GM11168 (cell line): ENCODE results near the gene COPG1.
"Not testable (repeated sequence)": the region's sequence is repeated elsewhere in the genome, so short reads cannot be mapped to it uniquely, and the experiment has no call there.

ENCODE experiments used
- in situ Hi-C: fragments of 300-500 bp; cut with MboI; formaldehyde crosslinking; loops from one replicate; pipeline ENCODE4 v1.12.0; 2022; ENCODE audit warnings: low sequenced_read_pairs; ENCODE audit not compliant: unreplicated experiment

COPG1 gene

GRCh38 chr3:129249284-129250065, at the start of gene COPG1:
TSS of gene COPG1 (plus strand) at chr3:129249606. CDS start at chr3:129249710, 104 bp downstream.
- in situ Hi-C loops = loop anchor here (10.0 kb wide), 2 partner anchors 195 to 285 kb away; no protein-coding TSS in a partner anchor

- in situ Hi-C loops = no loop called here
Measured at GRCh38 chr3:129204473-129204872, 44.9 kb upstream of the COPG1 start.

- in situ Hi-C loops = no loop called here
Measured at GRCh38 chr3:129205109-129205832, 44.1 kb upstream of the COPG1 start.

GRCh38 chr3:129207479-129207878, 41.9 kb upstream of the COPG1 start:
- in situ Hi-C loops = no loop called here

GRCh38 chr3:129211345-129211744, 38.1 kb upstream of the COPG1 start:
- in situ Hi-C loops = no loop called here

- in situ Hi-C loops = no loop called here
Measured at GRCh38 chr3:129211772-129212171, 37.6 kb upstream of the COPG1 start.

- in situ Hi-C loops = no loop called here
Measured at GRCh38 chr3:129213238-129213637, 36.2 kb upstream of the COPG1 start.

- in situ Hi-C loops = no loop called here
Measured at GRCh38 chr3:129218742-129219141, 30.7 kb upstream of the COPG1 start.

- in situ Hi-C loops = not testable (repeated sequence)
Measured at GRCh38 chr3:129224387-129224786, 25.0 kb upstream of the COPG1 start.

- in situ Hi-C loops = no loop called here
Measured at GRCh38 chr3:129224984-129225393, 24.4 kb upstream of the COPG1 start.

- in situ Hi-C loops = no loop called here
Measured at GRCh38 chr3:129226374-129226773, 23.0 kb upstream of the COPG1 start.

- in situ Hi-C loops = no loop called here
Measured at GRCh38 chr3:129228891-129229585, 20.4 kb upstream of the COPG1 start.

GRCh38 chr3:129230311-129231019, 18.9 kb upstream of the COPG1 start:
- in situ Hi-C loops = no loop called here

- in situ Hi-C loops = no loop called here
Measured at GRCh38 chr3:129231331-129232119, 17.9 kb upstream of the COPG1 start.

- in situ Hi-C loops = no loop called here
Measured at GRCh38 chr3:129233538-129233937, 15.9 kb upstream of the COPG1 start.

GRCh38 chr3:129234441-129234840, 15.0 kb upstream of the COPG1 start:
- in situ Hi-C loops = no loop called here

GRCh38 chr3:129235344-129235917, 14.0 kb upstream of the COPG1 start:
- in situ Hi-C loops = no loop called here

GRCh38 chr3:129238945-129239705, 10.3 kb upstream of the COPG1 start:
- in situ Hi-C loops = no loop called here
